ENCODE data around the gene LEMD1.
"Not testable (repeated sequence)": the region's sequence is repeated elsewhere in the genome, so short reads cannot be mapped to it uniquely, and the experiment has no call there.

The LEMD1 gene

GRCh38 chr1:205376739-205377138 is 45.1 kb downstream of the LEMD1 start:
- DNase-seq, result no peak

GRCh38 chr1:205375835-205376545 is 45.9 kb downstream of the LEMD1 start:
- no peak for DNase-seq

- no peak for DNase-seq
Observed at GRCh38 chr1:205374210-205375078, 47.4 kb downstream of the LEMD1 start.

DNA sequence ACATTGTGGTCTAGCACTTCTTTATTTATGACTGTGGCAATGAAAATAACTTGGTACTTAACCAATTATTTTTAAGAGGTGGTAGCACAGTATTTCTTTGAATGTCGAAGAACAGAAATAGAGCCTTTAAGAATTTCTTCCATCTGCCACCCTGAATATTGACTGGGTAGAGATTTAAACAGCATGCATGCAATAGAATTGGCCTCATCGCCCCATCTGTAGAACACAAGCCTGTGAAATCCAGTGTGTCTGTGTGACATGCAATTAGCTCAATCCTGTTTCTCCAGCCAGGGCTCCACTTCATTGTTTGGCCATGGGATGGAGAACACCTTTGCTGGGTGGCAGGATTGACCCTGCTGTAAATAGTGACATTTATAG is 48.1 kb downstream of the LEMD1 start:
- no peak for DNase-seq

GRCh38 chr1:205373022-205373797 is 48.6 kb downstream of the LEMD1 start:
- DNase-seq, result no peak

GRCh38 chr1:205371871-205372660 is 49.8 kb downstream of the LEMD1 start:
- DNase-seq, result no peak

GRCh38 chr1:205370780-205371179 is 51.1 kb downstream of the LEMD1 start:
- no peak for DNase-seq

GRCh38 chr1:205369701-205370123 is 52.1 kb downstream of the LEMD1 start:
- no peak for DNase-seq

- DNase-seq, result no peak
Observed at GRCh38 chr1:205368478-205368877, 53.4 kb downstream of the LEMD1 start.

DNA sequence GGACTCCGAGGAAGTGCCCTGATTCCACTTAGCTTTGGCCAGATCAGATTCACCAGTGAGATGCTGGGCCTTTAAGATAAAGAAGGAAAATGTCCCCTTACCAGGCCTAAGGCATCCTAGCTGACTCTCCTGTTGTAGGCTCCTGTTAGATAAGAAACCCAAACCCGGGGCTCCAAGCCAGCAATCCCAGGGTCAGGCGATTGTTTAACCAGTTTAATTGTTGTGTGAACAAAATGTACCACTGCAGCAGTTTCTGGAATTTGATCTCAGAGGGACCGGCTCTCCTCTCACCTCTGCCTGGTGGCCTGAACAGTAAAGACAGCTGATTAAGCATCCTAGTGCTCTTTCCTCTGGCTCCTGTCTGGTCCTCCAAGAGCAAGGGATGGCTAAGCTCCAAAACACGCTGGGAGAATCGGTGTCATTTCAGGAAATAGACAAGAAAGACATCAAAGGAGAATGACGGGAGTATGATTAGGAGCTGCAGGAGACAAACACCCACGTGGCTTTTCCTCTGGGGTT is 55.9 kb downstream of the LEMD1 start:
- no peak for DNase-seq

DNA sequence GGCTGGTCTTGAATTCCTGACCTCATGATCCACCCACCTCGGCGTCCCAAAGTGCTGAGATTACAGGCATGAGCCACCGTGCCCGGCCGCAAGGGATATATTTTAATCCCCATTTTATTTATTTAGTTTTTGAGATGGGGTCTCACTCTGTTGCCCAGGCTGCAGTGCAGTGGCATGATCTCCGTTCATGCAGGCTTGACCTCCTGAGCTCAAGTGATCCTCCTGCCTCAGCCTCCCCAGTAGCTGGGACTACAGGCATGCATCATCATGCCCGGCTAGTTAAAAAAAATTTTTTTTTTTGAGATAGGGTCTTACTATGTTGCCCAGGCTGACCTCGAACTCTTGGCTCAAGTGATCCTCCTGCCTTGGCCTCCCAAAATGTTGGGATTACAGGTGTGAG is 56.8 kb downstream of the LEMD1 start:
- not testable (repeated sequence) for DNase-seq

GRCh38 chr1:205360891-205361290 is 61.0 kb downstream of the LEMD1 start:
- no peak for DNase-seq

- no peak for DNase-seq
Observed at GRCh38 chr1:205359771-205360565, 61.9 kb downstream of the LEMD1 start.

DNA sequence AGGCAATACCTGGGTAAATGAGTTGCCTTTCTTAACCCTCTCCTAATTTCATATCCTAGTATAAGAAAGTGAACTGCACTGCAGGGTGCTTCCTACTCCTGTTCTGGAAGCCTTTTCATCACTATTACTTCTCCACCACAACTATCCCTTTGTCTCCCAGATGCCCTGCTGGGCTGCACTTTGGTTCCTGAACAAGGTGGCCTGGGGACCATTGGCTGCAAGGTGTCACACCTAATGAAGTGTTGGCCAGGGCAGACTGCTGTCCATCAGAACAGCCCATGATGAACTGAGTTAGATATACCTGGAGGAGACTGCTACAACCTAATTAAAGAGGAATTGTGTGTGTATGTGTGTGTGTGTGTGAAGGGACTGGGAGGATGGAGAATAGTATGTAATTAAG is 63.3 kb downstream of the LEMD1 start:
- DNase-seq, result no peak

GRCh38 chr1:205357567-205357966 is 64.3 kb downstream of the LEMD1 start:
- no peak for DNase-seq

- no peak for DNase-seq
Observed at GRCh38 chr1:205356440-205357139, 65.3 kb downstream of the LEMD1 start, which contains the start of gene KLHDC8A. Gene KLHDC8A, minus strand, starts transcription at chr1:205356922. Its CDS starts 13,318 bp downstream, at chr1:205343604.

DNA sequence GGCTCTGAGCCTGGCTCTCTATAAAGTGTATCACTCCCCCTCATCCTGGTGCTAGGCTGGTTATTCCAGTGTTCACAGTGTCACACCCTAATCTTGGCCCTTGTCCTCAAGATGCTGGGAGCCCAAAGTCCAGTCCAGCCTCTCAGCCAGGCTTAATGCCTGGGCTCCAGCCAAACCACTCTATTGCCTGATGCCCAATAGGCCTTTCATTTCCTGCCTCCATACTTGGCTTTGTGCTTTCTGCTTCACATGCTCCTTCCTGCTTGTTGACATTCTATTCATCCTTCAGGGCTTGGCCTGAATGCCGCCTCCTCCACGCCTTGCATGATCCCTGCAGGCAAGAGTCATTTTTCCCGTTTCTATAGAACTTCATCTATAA is 66.8 kb downstream of the LEMD1 start:
- DNase-seq, result no peak

DNA sequence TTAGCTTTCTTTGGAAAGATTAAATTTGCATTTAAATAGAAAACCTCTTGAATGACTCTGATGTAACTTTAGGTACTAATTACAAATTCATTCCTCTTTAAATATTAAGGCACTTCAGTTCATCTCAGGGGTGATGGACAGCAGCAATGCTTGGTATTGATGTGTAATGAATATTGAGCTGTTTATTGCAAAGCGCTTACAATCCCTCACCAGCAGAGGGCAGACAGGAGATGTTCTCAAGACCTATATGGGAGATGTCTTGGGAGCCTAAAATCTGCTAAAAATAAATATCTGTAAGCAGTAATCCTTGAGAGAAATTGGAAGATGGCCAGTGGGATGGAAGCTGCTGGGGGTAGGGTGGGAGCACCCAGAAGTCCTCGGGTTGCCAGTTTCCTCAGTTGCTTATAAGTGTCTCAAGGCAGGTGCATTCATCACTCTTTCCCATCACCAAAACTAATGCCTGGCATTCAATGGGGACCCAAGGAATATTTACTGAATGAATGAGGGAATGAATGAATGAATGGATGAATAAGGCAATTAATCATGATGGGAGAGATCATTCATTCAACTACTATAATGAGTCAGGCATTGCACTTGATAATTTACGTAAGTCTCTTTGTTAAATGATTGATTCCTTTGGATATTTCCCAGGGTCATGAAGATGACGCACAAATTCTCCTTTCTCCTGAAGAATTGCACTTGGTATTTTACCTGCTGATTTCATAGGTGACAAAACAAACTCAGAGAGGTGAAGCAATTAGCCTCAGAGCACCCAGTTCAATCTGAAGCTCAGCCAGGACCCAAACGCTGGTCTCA is 67.4 kb downstream of the LEMD1 start:
- peak; percentile 64 to 65 for DNase-seq

DNA sequence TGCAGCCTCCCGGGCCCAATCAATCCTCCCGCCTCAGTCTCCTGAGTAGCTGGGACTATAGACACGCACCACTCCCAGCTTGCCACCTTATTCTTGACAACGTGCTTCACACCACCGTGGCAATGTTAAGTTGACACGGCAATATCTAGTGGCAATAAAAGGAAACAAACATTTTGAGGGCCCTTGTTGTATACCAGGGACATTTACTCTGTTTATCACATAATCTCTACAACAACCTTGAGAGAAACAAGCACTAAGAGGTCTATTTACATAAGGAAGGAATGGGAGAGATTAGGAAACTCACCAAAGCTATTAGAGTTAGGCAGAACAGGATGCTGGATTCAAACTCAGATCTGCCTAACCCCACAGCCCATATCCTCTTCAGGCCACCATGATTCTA is 68.2 kb downstream of the LEMD1 start:
- DNase-seq, result no peak

GRCh38 chr1:205353191-205353590 is 68.7 kb downstream of the LEMD1 start:
- DNase-seq, result no peak
